Measurements from ENCODE around the gene MARCO. TPM values are rescaled to one million over a fixed set of nuclear protein-coding genes. Genes with fewer than 3 reads are reported as not detected.
"Not testable (repeated sequence)": the region's sequence is repeated elsewhere in the genome, so short reads cannot be mapped to it uniquely, and the experiment has no call there.

The MARCO gene
- total RNA-seq, 1 donor, result not detected

DNA sequence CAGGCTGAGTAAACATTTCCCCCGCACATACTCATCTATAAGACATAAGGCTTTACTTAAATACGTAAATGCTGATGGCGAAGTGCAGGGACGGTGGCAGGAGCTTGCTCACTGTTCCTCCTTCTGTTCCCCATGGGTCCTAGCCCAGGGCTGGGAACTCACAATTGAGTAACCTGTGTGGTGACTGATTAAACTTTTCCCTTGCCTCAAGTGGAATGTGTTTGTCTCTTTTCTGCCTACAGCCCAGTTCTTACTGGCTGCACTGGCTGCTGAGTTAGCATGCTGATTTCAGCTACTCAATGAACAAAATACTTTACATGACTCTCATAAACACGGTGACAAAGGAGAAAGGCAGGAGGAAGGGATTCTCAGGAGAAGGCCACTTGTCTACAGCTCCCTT lies 87.3 kb downstream of the MARCO start:
- TF ChIP-seq, protein P1, sequence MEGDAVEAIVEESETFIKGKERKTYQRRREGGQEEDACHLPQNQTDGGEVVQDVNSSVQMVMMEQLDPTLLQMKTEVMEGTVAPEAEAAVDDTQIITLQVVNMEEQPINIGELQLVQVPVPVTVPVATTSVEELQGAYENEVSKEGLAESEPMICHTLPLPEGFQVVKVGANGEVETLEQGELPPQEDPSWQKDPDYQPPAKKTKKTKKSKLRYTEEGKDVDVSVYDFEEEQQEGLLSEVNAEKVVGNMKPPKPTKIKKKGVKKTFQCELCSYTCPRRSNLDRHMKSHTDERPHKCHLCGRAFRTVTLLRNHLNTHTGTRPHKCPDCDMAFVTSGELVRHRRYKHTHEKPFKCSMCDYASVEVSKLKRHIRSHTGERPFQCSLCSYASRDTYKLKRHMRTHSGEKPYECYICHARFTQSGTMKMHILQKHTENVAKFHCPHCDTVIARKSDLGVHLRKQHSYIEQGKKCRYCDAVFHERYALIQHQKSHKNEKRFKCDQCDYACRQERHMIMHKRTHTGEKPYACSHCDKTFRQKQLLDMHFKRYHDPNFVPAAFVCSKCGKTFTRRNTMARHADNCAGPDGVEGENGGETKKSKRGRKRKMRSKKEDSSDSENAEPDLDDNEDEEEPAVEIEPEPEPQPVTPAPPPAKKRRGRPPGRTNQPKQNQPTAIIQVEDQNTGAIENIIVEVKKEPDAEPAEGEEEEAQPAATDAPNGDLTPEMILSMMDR (IDR thresholded peaks at IDR 0.05; ENCODE audit: insufficient read depth, low read depth, low read length), result no peak
- H3K4me3 ChIP-seq (ENCODE audit: low read depth, low read length), result no peak overlapping the region
- no peak for DNase-seq (ENCODE audit: low read depth)

DNA sequence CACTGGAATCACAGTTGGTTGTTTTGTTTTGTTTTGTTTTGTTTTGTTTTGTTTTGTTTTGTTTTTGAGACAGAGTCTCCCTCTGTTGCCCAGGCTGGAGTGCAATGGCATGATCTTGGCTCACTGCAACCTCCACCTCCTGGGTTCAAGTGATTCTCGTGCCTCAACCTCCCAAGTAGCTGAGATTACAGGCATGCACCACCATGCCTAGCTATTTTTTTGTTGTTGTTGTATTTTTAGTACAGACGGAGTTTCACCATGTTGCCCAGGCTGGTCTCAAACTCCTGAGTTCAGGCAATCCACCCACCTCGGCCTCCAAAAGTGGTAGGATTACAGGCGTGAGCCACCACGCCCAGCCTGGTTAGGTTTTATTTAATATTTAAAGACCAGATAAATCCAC lies 95.9 kb downstream of the MARCO start:
- not testable (repeated sequence) for DNase-seq (ENCODE audit: low read depth); H3K4me3 ChIP-seq (ENCODE audit: low read depth, low read length)

DNA sequence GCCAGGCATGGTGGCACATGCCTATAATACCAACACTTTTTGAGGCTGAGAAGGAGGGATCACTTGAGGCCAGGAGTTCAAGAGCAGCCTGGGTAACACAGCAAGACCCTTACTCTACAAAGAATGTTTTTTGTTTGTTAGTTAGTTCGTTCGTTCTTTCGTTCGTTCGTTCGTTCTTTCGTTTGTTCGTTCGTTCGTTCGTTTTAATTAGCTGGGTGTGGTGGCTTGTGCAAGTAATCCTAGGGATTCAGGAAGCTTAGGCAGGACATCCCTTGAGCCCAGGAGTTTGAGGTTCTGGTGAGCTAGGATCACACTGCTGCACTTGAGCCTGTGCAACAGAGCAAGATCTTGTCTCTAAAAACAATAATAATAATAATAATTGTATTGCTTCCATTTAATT lies 98.7 kb downstream of the MARCO start:
- TF ChIP-seq, protein P1 (IDR thresholded peaks at IDR 0.05; ENCODE audit: insufficient read depth, low read depth, low read length), result no peak
- DNase-seq (ENCODE audit: low read depth), result no peak
- H3K4me3 ChIP-seq (ENCODE audit: low read depth, low read length), result no peak overlapping the region

Other genes with a start within 250 kb of the MARCO start
- under 0.01 TPM in 1 of 2 replicates, not detected in the other for gene EN1, start 94.5 kb upstream of the MARCO start, total RNA-seq
- not detected in 2 replicates for gene C1QL2, start 216.6 kb downstream of the MARCO start, total RNA-seq

All from fibroblast of villous mesenchyme (primary cell).